H1 (cell line): Measurements from ENCODE around the gene PPP2R2C.

Experiments
- CEBPB ChIP-seq: IDR thresholded peaks from 2 replicates; pipeline ENCODE4 v1.6.1; 2012; ENCODE audit warnings: low read depth, low read length
- CHD2 ChIP-seq: IDR thresholded peaks from 2 replicates; pipeline ENCODE4 v1.6.1; 2012; ENCODE audit warnings: low read length, improper control_type of control experiment
- EGR1 ChIP-seq: IDR thresholded peaks from 2 replicates; pipeline ENCODE4 v1.6.1; 2011; ENCODE audit warnings: low read depth, low read length, borderline replicate concordance
- JUND ChIP-seq: IDR thresholded peaks from 2 replicates; pipeline ENCODE4 v1.6.1; 2011; ENCODE audit warnings: mild to moderate bottlenecking, improper control_type of control experiment, low read length
- POLR2A ChIP-seq, 2 experiments: IDR thresholded peaks; 1 replicate in 1 of 2; 2 replicates in 1 of 2; pipeline ENCODE4 v1.6.1; 2011; ENCODE audit warnings: low read depth in 2 of 2, low read length in 2 of 2, mild to moderate bottlenecking in 2 of 2; ENCODE audit errors: control extremely low read depth in 1 of 2
- RAD21 ChIP-seq, 2 experiments: IDR thresholded peaks in 1 of 2; conservative IDR thresholded peaks in 1 of 2; 2 replicates each; pipeline ENCODE4 v1.6.1; 2011; ENCODE audit warnings: low read depth in 2 of 2, low read length in 2 of 2, improper control_type of control experiment in 1 of 2, inconsistent platforms in 1 of 2, mild to moderate bottlenecking in 1 of 2, moderate library complexity in 1 of 2
- SIX5 ChIP-seq: IDR thresholded peaks from 2 replicates; pipeline ENCODE4 v1.6.1; 2011; ENCODE audit warnings: mild to moderate bottlenecking, low read depth, low read length
- TF ChIP-seq, protein P1 (sequence below), 3 experiments: IDR thresholded peaks; 1 replicate in 2 of 3; 2 replicates in 1 of 3; pipeline versions ENCODE4 v1.5.1 to v1.6.1; 2011; ENCODE audit warnings: low read length in 3 of 3, mild to moderate bottlenecking in 3 of 3, inconsistent platforms in 2 of 3, low read depth in 1 of 3, moderate library complexity in 1 of 3; ENCODE audit not compliant: insufficient read depth in 1 of 3; ENCODE audit errors: control extremely low read depth in 1 of 3
- TF ChIP-seq, protein P2 (sequence below): IDR thresholded peaks from 2 replicates; pipeline ENCODE4 v1.6.1; 2012; ENCODE audit warnings: inconsistent platforms
- TF ChIP-seq, protein P3 (sequence below): fragments of 300-600 bp; sonication (generic); IDR thresholded peaks from 2 replicates; pipeline ENCODE4 v1.7.1; 2012; ENCODE audit warnings: low read length, moderate library complexity, mild to moderate bottlenecking, inconsistent platforms; ENCODE audit not compliant: insufficient replicate concordance

DNA sequence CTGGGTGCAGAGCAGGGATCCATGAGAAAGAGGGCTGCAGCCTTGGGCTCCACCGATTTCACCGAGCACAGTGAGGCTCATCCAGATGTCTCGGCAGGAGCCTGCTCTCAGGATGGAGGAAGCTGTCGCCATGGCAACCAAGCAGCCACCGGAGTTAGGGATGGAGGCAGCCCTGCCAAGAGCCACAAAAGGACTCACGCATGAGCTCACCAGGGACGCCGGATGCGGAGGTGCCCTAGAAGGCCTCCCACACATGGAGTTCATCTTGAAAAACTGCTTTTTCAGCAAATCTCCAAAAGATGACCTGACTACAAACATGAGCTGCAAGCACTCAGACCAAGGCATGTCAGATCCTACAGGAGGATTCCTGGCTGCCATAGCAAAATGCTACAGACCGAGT is 112.0 kb downstream of the PPP2R2C start:
- TF ChIP-seq, protein P1, sequence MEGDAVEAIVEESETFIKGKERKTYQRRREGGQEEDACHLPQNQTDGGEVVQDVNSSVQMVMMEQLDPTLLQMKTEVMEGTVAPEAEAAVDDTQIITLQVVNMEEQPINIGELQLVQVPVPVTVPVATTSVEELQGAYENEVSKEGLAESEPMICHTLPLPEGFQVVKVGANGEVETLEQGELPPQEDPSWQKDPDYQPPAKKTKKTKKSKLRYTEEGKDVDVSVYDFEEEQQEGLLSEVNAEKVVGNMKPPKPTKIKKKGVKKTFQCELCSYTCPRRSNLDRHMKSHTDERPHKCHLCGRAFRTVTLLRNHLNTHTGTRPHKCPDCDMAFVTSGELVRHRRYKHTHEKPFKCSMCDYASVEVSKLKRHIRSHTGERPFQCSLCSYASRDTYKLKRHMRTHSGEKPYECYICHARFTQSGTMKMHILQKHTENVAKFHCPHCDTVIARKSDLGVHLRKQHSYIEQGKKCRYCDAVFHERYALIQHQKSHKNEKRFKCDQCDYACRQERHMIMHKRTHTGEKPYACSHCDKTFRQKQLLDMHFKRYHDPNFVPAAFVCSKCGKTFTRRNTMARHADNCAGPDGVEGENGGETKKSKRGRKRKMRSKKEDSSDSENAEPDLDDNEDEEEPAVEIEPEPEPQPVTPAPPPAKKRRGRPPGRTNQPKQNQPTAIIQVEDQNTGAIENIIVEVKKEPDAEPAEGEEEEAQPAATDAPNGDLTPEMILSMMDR (IDR thresholded peaks at IDR 0.05; ENCODE audit: control extremely low read depth in 1 of 3, insufficient read depth in 1 of 3, low read depth in 1 of 3, low read length in 3 of 3): no peak
- TF ChIP-seq POLR2A (IDR thresholded peaks at IDR 0.05; ENCODE audit: control extremely low read depth in 1 of 2, low read depth in 2 of 2, low read length in 2 of 2) (no peak), EGR1 (no peak), SIX5 (no peak), JUND (no peak), CHD2 (no peak), RAD21 (IDR thresholded peaks at IDR 0.05 in 1 of 2, conservative IDR thresholded peaks at IDR 0.05 in 1 of 2; ENCODE audit: low read depth in 2 of 2, low read length in 2 of 2) (no peak), CEBPB (no peak)
- TF ChIP-seq, protein P2, sequence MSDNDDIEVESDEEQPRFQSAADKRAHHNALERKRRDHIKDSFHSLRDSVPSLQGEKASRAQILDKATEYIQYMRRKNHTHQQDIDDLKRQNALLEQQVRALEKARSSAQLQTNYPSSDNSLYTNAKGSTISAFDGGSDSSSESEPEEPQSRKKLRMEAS: no peak
- TF ChIP-seq, protein P3, sequence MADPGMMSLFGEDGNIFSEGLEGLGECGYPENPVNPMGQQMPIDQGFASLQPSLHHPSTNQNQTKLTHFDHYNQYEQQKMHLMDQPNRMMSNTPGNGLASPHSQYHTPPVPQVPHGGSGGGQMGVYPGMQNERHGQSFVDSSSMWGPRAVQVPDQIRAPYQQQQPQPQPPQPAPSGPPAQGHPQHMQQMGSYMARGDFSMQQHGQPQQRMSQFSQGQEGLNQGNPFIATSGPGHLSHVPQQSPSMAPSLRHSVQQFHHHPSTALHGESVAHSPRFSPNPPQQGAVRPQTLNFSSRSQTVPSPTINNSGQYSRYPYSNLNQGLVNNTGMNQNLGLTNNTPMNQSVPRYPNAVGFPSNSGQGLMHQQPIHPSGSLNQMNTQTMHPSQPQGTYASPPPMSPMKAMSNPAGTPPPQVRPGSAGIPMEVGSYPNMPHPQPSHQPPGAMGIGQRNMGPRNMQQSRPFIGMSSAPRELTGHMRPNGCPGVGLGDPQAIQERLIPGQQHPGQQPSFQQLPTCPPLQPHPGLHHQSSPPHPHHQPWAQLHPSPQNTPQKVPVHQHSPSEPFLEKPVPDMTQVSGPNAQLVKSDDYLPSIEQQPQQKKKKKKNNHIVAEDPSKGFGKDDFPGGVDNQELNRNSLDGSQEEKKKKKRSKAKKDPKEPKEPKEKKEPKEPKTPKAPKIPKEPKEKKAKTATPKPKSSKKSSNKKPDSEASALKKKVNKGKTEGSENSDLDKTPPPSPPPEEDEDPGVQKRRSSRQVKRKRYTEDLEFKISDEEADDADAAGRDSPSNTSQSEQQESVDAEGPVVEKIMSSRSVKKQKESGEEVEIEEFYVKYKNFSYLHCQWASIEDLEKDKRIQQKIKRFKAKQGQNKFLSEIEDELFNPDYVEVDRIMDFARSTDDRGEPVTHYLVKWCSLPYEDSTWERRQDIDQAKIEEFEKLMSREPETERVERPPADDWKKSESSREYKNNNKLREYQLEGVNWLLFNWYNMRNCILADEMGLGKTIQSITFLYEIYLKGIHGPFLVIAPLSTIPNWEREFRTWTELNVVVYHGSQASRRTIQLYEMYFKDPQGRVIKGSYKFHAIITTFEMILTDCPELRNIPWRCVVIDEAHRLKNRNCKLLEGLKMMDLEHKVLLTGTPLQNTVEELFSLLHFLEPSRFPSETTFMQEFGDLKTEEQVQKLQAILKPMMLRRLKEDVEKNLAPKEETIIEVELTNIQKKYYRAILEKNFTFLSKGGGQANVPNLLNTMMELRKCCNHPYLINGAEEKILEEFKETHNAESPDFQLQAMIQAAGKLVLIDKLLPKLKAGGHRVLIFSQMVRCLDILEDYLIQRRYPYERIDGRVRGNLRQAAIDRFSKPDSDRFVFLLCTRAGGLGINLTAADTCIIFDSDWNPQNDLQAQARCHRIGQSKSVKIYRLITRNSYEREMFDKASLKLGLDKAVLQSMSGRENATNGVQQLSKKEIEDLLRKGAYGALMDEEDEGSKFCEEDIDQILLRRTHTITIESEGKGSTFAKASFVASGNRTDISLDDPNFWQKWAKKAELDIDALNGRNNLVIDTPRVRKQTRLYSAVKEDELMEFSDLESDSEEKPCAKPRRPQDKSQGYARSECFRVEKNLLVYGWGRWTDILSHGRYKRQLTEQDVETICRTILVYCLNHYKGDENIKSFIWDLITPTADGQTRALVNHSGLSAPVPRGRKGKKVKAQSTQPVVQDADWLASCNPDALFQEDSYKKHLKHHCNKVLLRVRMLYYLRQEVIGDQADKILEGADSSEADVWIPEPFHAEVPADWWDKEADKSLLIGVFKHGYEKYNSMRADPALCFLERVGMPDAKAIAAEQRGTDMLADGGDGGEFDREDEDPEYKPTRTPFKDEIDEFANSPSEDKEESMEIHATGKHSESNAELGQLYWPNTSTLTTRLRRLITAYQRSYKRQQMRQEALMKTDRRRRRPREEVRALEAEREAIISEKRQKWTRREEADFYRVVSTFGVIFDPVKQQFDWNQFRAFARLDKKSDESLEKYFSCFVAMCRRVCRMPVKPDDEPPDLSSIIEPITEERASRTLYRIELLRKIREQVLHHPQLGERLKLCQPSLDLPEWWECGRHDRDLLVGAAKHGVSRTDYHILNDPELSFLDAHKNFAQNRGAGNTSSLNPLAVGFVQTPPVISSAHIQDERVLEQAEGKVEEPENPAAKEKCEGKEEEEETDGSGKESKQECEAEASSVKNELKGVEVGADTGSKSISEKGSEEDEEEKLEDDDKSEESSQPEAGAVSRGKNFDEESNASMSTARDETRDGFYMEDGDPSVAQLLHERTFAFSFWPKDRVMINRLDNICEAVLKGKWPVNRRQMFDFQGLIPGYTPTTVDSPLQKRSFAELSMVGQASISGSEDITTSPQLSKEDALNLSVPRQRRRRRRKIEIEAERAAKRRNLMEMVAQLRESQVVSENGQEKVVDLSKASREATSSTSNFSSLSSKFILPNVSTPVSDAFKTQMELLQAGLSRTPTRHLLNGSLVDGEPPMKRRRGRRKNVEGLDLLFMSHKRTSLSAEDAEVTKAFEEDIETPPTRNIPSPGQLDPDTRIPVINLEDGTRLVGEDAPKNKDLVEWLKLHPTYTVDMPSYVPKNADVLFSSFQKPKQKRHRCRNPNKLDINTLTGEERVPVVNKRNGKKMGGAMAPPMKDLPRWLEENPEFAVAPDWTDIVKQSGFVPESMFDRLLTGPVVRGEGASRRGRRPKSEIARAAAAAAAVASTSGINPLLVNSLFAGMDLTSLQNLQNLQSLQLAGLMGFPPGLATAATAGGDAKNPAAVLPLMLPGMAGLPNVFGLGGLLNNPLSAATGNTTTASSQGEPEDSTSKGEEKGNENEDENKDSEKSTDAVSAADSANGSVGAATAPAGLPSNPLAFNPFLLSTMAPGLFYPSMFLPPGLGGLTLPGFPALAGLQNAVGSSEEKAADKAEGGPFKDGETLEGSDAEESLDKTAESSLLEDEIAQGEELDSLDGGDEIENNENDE: no peak
